BE2C (cell line): ENCODE data around the gene IL21R.

Experiments used
- DNase-seq: peaks from one replicate; pipeline ENCODE4 v3.0.0-alpha.2; 2020
- H3K27me3 ChIP-seq: fragments of 250-450 bp; sonication (Bioruptor Pico); 2 replicates; pipeline ENCODE4 v1.5.1; 2020; ENCODE audit warnings: mild to moderate bottlenecking
- H3K36me3 ChIP-seq: fragments of 250-450 bp; sonication (Bioruptor Pico); 2 replicates; pipeline ENCODE4 v1.5.1; 2020; ENCODE audit warnings: mild to moderate bottlenecking
- H3K4me1 ChIP-seq: fragments of 250-450 bp; sonication (Bioruptor Pico); 2 replicates; pipeline ENCODE4 v1.5.1; 2020
- H3K4me3 ChIP-seq: 2 replicates; pipeline ENCODE4 v1.5.1; 2011; ENCODE audit warnings: low read depth, low read length
- H3K9me3 ChIP-seq: fragments of 250-450 bp; sonication (Bioruptor Pico); 2 replicates; pipeline ENCODE4 v1.5.1; 2020
- CTCF ChIP-seq: IDR thresholded peaks from 2 replicates; pipeline ENCODE4 v1.5.1; 2012; ENCODE audit warnings: mild to moderate bottlenecking, low read depth, low read length

Gene IL21R

GRCh38 chr16:27464626-27465482 lies 62.9 kb downstream of the IL21R start:
- no peaks in the 10 kb centered on the region for H3K4me1 ChIP-seq
- H3K9me3 ChIP-seq = no peaks in the 10 kb centered on the region
- peaks cover 82% of the 10 kb centered on the region for H3K36me3 ChIP-seq
- H3K4me3 ChIP-seq = no peak overlapping the region
- DNase-seq = no peak
- no peaks in the 10 kb centered on the region for H3K27me3 ChIP-seq
- TF ChIP-seq CTCF = no peak

DNA sequence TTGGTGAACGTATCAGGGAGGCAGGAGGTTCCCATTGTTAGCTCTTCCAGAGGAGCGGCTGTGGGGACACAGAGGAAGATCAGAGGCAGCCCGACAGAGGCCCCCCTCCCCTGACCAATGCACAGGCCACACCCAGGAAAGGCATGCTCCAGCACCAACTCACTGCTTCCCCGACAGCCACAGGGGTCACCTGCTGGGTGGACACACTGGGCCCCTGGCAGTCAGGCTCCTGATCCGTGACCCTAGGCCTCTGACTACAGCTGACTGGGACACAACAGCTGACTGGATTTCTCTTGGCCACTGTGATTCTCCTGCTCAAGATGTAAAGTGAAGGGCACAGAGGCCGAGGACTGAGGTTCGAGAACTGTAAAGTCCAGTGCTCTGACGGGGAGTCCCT lies 63.5 kb downstream of the IL21R start:
- DNase-seq = no peak
- Histone ChIP-seq H3K9me3 (no peaks in the 10 kb centered on the region), H3K4me1 (no peaks in the 10 kb centered on the region), H3K36me3 (peaks cover 88% of the 10 kb centered on the region), H3K27me3 (no peaks in the 10 kb centered on the region), H3K4me3 (no peak overlapping the region)
- no peak for TF ChIP-seq CTCF

DNA sequence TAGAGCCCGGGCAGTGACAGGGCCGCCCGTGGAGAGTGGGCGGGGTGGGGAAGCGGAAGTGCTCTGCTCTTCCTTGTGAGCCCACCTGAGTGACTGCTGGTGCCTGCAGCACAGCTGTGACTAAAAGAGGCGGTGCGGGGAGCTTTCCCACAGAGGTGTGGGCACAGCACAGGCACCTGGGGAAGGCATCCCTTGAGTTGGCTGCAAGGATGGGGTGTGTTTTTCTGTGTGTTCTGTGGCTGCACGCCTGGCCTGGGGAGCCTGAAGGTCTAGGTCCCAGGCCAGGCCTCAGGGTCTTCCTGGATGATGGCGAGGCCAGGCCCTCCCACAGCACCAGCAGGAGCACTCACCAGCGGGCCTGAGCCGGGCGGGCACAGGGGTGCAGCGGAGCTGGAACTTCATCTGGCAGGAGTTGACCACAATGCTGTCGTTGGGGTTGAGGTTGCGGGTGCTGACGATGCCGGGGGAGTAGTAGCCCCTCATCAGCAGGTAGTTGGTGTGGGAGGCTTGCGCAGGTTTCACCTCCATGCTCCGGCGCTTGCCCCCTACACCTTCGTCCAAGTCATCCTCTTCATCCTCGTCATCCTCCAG lies 67.1 kb downstream of the IL21R start:
- Histone ChIP-seq H3K36me3 (peaks cover 82% of the 10 kb centered on the region), H3K4me1 (no peaks in the 10 kb centered on the region), H3K27me3 (no peaks in the 10 kb centered on the region), H3K9me3 (no peaks in the 10 kb centered on the region), H3K4me3 (no peak overlapping the region)
- no peak for TF ChIP-seq CTCF
- no peak for DNase-seq

DNA sequence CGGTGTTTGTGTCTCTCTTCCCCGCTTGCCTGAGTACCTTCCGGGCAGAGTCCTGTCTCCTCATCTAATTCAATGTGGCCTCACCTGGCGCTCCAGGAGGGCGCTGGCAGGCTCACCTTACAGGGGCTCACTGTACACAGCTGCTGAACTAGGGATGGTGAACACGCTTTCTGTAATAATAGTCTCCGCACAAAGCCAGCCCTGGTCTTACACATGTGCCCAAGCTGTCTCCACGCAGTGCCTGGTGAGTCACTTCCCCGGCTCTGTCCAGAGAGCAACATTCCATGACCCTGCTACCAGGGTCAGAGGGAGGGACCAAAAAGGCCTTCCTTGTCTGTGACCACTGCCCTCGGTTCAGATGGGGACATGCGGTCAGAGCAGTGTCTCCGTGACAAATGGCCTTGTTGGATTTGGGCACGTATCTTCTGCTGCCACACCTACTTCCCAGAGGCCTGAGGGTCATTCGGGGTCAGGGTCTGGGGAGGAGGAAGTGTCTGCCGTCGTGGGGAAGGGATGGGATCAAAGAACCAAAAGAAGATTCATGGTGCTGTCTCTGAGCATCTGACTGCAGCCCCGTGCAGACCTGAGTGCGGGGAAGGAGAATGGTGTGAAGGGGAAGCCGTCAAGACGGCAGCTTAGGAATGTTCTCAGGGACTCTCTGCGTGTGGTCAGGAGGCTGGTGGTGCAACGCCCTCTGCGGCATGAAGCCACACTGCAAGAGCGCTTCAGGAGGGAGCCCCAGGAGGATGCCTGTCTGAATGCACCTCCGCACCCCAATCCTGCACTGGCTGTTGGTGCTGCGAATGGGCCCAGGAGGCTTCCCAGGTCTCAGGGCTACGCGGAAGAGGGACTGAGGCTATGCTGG lies 68.8 kb downstream of the IL21R start:
- DNase-seq = no peak
- H3K27me3 ChIP-seq = no peaks in the 10 kb centered on the region
- no peaks in the 10 kb centered on the region for H3K4me1 ChIP-seq
- no peak for TF ChIP-seq CTCF
- H3K9me3 ChIP-seq = no peaks in the 10 kb centered on the region; the same call in 1 of the 2 replicates
- peaks cover 84% of the 10 kb centered on the region for H3K36me3 ChIP-seq
- H3K4me3 ChIP-seq = no peak overlapping the region

DNA sequence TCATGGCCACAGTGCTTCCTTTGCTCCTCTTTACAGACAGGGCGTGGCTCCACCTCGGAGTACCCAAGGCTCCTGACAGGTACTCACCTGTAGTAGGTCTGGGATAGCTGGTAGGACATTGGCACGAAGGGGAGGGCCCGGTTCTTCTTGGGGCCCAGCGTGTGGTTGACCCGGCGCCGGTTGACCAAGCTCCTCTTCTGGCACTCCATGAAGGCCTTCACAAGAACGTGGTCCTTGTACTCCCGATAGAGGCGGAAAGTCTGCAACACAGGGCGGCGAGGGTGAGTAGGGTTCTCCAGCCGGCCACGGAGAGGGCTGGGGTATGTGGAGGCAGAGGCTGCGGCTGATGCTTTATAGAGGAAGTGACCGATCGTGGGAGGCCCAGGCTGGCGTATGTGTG lies 69.7 kb downstream of the IL21R start:
- Histone ChIP-seq H3K4me1 (no peaks in the 10 kb centered on the region), H3K36me3 (peaks cover 82% of the 10 kb centered on the region), H3K4me3 (no peak overlapping the region), H3K27me3 (no peaks in the 10 kb centered on the region), H3K9me3 (no peaks in the 10 kb centered on the region; the same call in 1 of the 2 replicates)
- no peak for DNase-seq
- no peak for TF ChIP-seq CTCF
